HG03460 (cell line): ENCODE results near the gene FAM3A.
"Not testable (repeated sequence)": the region's sequence is repeated elsewhere in the genome, so short reads cannot be mapped to it uniquely, and the experiment has no call there.

Source experiments
- ATAC-seq: cut with Tn5 transposase; IDR thresholded peaks from one replicate; pipeline ENCODE4 v1.9.1; 2021; ENCODE audit not compliant: unreplicated experiment

FAM3A gene

GRCh38 chrX:154515966-154516655, at the start of gene FAM3A:
Gene FAM3A, minus strand, starts transcription at chrX:154516232. Its CDS starts 460 bp downstream, at chrX:154515772.
- peak; percentile 84 for ATAC-seq

- ATAC-seq = not testable (repeated sequence)
These were observed 46.3 kb upstream of the FAM3A start for GRCh38 chrX:154562295-154562694.

GRCh38 chrX:154560326-154560725, 44.3 kb upstream of the FAM3A start:
- not testable (repeated sequence) for ATAC-seq

GRCh38 chrX:154558896-154559295, 42.9 kb upstream of the FAM3A start:
- ATAC-seq = not testable (repeated sequence)

GRCh38 chrX:154558060-154558690, 42.1 kb upstream of the FAM3A start:
- ATAC-seq = not testable (repeated sequence)

GRCh38 chrX:154552112-154552806, 36.2 kb upstream of the FAM3A start:
- not testable (repeated sequence) for ATAC-seq

GRCh38 chrX:154549766-154550165, 33.7 kb upstream of the FAM3A start:
- no peak for ATAC-seq

GRCh38 chrX:154548028-154548316, 31.9 kb upstream of the FAM3A start:
- no peak for ATAC-seq

- ATAC-seq = peak; percentile 80
These were observed 31.4 kb upstream of the FAM3A start, which contains the start of gene IKBKG for GRCh38 chrX:154547245-154548027. Gene IKBKG, plus strand, starts transcription at chrX:154547620. Its CDS starts 4,383 bp downstream, at chrX:154552003.

- peak; percentile 47 for ATAC-seq
These were observed 30.6 kb upstream of the FAM3A start, which contains the start of gene G6PD for GRCh38 chrX:154546354-154547244. Gene G6PD, minus strand, starts transcription at chrX:154546846. Its CDS starts 691 bp downstream, at chrX:154546155.

- ATAC-seq = no peak
These were observed 29.7 kb upstream of the FAM3A start for GRCh38 chrX:154545673-154546274.

GRCh38 chrX:154542723-154543424, 26.8 kb upstream of the FAM3A start:
- no peak for ATAC-seq

GRCh38 chrX:154541896-154542722, 26.1 kb upstream of the FAM3A start:
- no peak for ATAC-seq

GRCh38 chrX:154541589-154541895, 25.5 kb upstream of the FAM3A start:
- no peak for ATAC-seq

- ATAC-seq = no peak
These were observed 25.0 kb upstream of the FAM3A start for GRCh38 chrX:154540897-154541535.

GRCh38 chrX:154540365-154540764, 24.3 kb upstream of the FAM3A start:
- not testable (repeated sequence) for ATAC-seq

GRCh38 chrX:154539077-154539476, 23.0 kb upstream of the FAM3A start:
- ATAC-seq = no peak

GRCh38 chrX:154535892-154536291, 19.9 kb upstream of the FAM3A start:
- no peak for ATAC-seq
